Neural progenitor cell (in vitro differentiated cells): Measurements from ENCODE around the gene INPP4B.

ENCODE experiments used
- CTCF ChIP-seq: fragments of 200-600 bp; sonication (generic); IDR thresholded peaks from 2 replicates; pipeline ENCODE4 v1.5.1; 2017; ENCODE audit warnings: antibody characterized with exemption, mild to moderate bottlenecking
- EZH2 ChIP-seq: fragments of 200-600 bp; sonication (generic); IDR thresholded peaks from 2 replicates; pipeline ENCODE4 v1.6.1; 2017; ENCODE audit warnings: antibody characterized with exemption, mild to moderate bottlenecking, moderate library complexity
- EZH2phosphoT487 ChIP-seq: fragments of 200-600 bp; sonication (generic); IDR thresholded peaks from 2 replicates; pipeline ENCODE4 v1.6.1; 2017; ENCODE audit warnings: antibody characterized with exemption

- TF ChIP-seq CTCF (no peak), EZH2 (no peak), EZH2phosphoT487 (no peak)
Measured at GRCh38 chr4:142231787-142232186, 614.3 kb downstream of the INPP4B start.
